Hepatocyte (in vitro differentiated cells): ENCODE measurements around the gene SCGN. TPM values are rescaled to one million over a fixed set of nuclear protein-coding genes. Genes with fewer than 3 reads are reported as not detected.

Experiments used
- DNase-seq: peaks from one replicate; pipeline ENCODE4 v3.0.0-alpha.2; 2016; ENCODE audit warnings: low spot score
- H2AFZ ChIP-seq: fragments of 200-600 bp; sonication (generic); 2 replicates; pipeline ENCODE4 v1.6.0; 2016; ENCODE audit warnings: antibody characterized with exemption, mild to moderate bottlenecking
- H3K27ac ChIP-seq: fragments of 200-600 bp; sonication (generic); 2 replicates; pipeline ENCODE4 v1.5.1; 2016; ENCODE audit warnings: mild to moderate bottlenecking
- H3K27me3 ChIP-seq: fragments of 200-600 bp; sonication (generic); 2 replicates; pipeline ENCODE4 v1.6.1; 2016
- H3K36me3 ChIP-seq: fragments of 200-600 bp; sonication (generic); replicated peaks from 2 replicates; pipeline ENCODE4 v1.5.1; 2016; ENCODE audit warnings: low read depth; ENCODE audit not compliant: insufficient read depth
- H3K4me1 ChIP-seq: fragments of 200-600 bp; sonication (generic); 2 replicates; pipeline ENCODE4 v1.5.1; 2016; ENCODE audit warnings: mild to moderate bottlenecking, moderate library complexity; ENCODE audit not compliant: insufficient read depth
- H3K4me2 ChIP-seq: fragments of 200-600 bp; sonication (generic); 2 replicates; pipeline ENCODE4 v1.6.0; 2016
- H3K4me3 ChIP-seq: fragments of 200-600 bp; sonication (generic); 2 replicates; pipeline ENCODE4 v1.5.1; 2016; ENCODE audit warnings: mild to moderate bottlenecking
- H3K79me2 ChIP-seq: fragments of 200-600 bp; sonication (generic); 2 replicates; pipeline ENCODE4 v1.6.0; 2017; ENCODE audit warnings: mild to moderate bottlenecking
- H3K9me2 ChIP-seq: fragments of 200-600 bp; sonication (generic); replicated peaks from 2 replicates; pipeline ENCODE4 v1.6.0; 2017; ENCODE audit warnings: mild to moderate bottlenecking; ENCODE audit not compliant: insufficient read depth
- H3K9me3 ChIP-seq: fragments of 200-600 bp; sonication (generic); 2 replicates; pipeline ENCODE4 v1.5.1; 2016; ENCODE audit warnings: low read depth, mild to moderate bottlenecking
- H4K20me1 ChIP-seq: fragments of 200-600 bp; sonication (generic); 2 replicates; pipeline ENCODE4 v1.6.0; 2016; ENCODE audit warnings: mild to moderate bottlenecking; ENCODE audit not compliant: insufficient read depth, poor library complexity, severe bottlenecking
- CTCF ChIP-seq: fragments of 200-600 bp; sonication (generic); IDR thresholded peaks from 2 replicates; pipeline ENCODE4 v1.5.1; 2016; ENCODE audit warnings: antibody characterized with exemption, mild to moderate bottlenecking; ENCODE audit not compliant: poor library complexity
- EZH2 ChIP-seq: fragments of 200-600 bp; sonication (generic); IDR thresholded peaks from 2 replicates; pipeline ENCODE4 v1.6.1; 2016; ENCODE audit warnings: antibody characterized with exemption, mild to moderate bottlenecking, borderline replicate concordance
- EZH2phosphoT487 ChIP-seq: fragments of 200-600 bp; sonication (generic); IDR thresholded peaks from one replicate; pipeline ENCODE4 v1.6.1; 2018; ENCODE audit warnings: antibody characterized with exemption, mild to moderate bottlenecking, low read depth, moderate library complexity; ENCODE audit not compliant: unreplicated experiment, severe bottlenecking
- WGBS: methylation state at CpG from one replicate; pipeline ENCODE4 v1.1.6; 2016; ENCODE audit warnings: low lambda C conversion rate; ENCODE audit errors: missing lambda C conversion rate; 5-methylcytosine and 5-hydroxymethylcytosine counted together
- polyA plus RNA-seq: library from polyadenylated mRNA; unstranded; fragments of >200 nt; fragmentation: Nextera tagmentation; extraction: Ambion mirVana; gene quantifications from 2 replicates; pipeline ENCODE4 v1.2.1, GENCODE V29; 2016
- total RNA-seq: library from RNA; depleted of rRNA; stranded (reverse); fragments of >200 nt; gene quantifications from 2 replicates; pipeline ENCODE4 v1.2.3, GENCODE V29; 2014

SCGN gene
- total and polyA plus RNA-seq, 2 experiments from 2014 or later: 14.2 to 25.9 TPM

- DNase-seq: no peak
- Histone ChIP-seq H3K27me3 (no peaks in the 10 kb centered on the region), H3K9me3 (no peaks in the 10 kb centered on the region), H3K27ac (no peak overlapping the region), H3K4me3 (no peak overlapping the region), H3K9me2 (no peaks in the 10 kb centered on the region), H3K4me1 (no peaks in the 10 kb centered on the region), H3K79me2 (no peaks in the 10 kb centered on the region), H3K36me3 (no peaks in the 10 kb centered on the region), H4K20me1 (no peaks in the 10 kb centered on the region), H2AFZ (no peak overlapping the region), H3K4me2 (no peak overlapping the region)
- 84% methylated on average over 5 of the region's 5 CpGs for WGBS
- TF ChIP-seq EZH2phosphoT487: no peak
- TF ChIP-seq EZH2: no peak
- TF ChIP-seq CTCF: no peak
Observed at GRCh38 chr6:25608558-25609174, 43.3 kb upstream of the SCGN start.

- Histone ChIP-seq H3K9me3 (no peaks in the 10 kb centered on the region), H3K36me3 (no peaks in the 10 kb centered on the region), H2AFZ (no peak overlapping the region), H3K27ac (no peak overlapping the region), H3K4me2 (no peak overlapping the region), H3K4me3 (no peak overlapping the region), H4K20me1 (no peaks in the 10 kb centered on the region), H3K27me3 (no peaks in the 10 kb centered on the region), H3K4me1 (no peaks in the 10 kb centered on the region), H3K9me2 (no peaks in the 10 kb centered on the region), H3K79me2 (no peaks in the 10 kb centered on the region)
- TF ChIP-seq CTCF: no peak
- no peak for DNase-seq
- WGBS: 86% methylated on average over 3 of the region's 3 CpGs
Observed at GRCh38 chr6:25612666-25613065, 39.3 kb upstream of the SCGN start.

GRCh38 chr6:25613415-25613814, 38.6 kb upstream of the SCGN start:
- WGBS: 81% methylated on average over 1 of the region's 1 CpG
- H3K27ac ChIP-seq: no peak overlapping the region

GRCh38 chr6:25614052-25614451, 38.0 kb upstream of the SCGN start:
- Histone ChIP-seq H4K20me1 (no peaks in the 10 kb centered on the region), H3K27me3 (no peaks in the 10 kb centered on the region), H2AFZ (no peak overlapping the region), H3K4me1 (no peaks in the 10 kb centered on the region), H3K4me3 (no peak overlapping the region), H3K79me2 (no peaks in the 10 kb centered on the region), H3K36me3 (no peaks in the 10 kb centered on the region), H3K9me2 (no peaks in the 10 kb centered on the region), H3K4me2 (no peak overlapping the region), H3K9me3 (no peaks in the 10 kb centered on the region), H3K27ac (no peak overlapping the region)
- 73% methylated on average over 4 of the region's 4 CpGs for WGBS
- DNase-seq: no peak
- TF ChIP-seq EZH2 (no peak), EZH2phosphoT487 (no peak), CTCF (no peak)

More at GRCh38 chr6:25613415-25613814, 38.6 kb upstream of the SCGN start:
- Histone ChIP-seq H3K4me1 (no peaks in the 10 kb centered on the region), H3K36me3 (no peaks in the 10 kb centered on the region), H3K9me3 (no peaks in the 10 kb centered on the region), H3K27me3 (no peaks in the 10 kb centered on the region), H3K9me2 (no peaks in the 10 kb centered on the region), H3K4me2 (no peak overlapping the region), H3K4me3 (no peak overlapping the region), H3K79me2 (no peaks in the 10 kb centered on the region), H2AFZ (no peak overlapping the region), H4K20me1 (no peaks in the 10 kb centered on the region)
- TF ChIP-seq EZH2phosphoT487: no peak
- no peak for DNase-seq
